Neural progenitor cell (in vitro differentiated cells): ENCODE data around the gene DMWD. TPM values are rescaled to one million over a fixed set of nuclear protein-coding genes. Genes with fewer than 3 reads are reported as not detected.
"Not testable (repeated sequence)": the region's sequence is repeated elsewhere in the genome, so short reads cannot be mapped to it uniquely, and the experiment has no call there.

Experiments used
- DNase-seq: peaks from one replicate; pipeline ENCODE4 v3.0.0-alpha.2; 2016; ENCODE audit warnings: low spot score
- H2AFZ ChIP-seq: fragments of 200-600 bp; sonication (generic); replicated peaks from 2 replicates; pipeline ENCODE4 v1.6.1; 2016; ENCODE audit warnings: antibody characterized with exemption
- H3F3A ChIP-seq: fragments of 200-600 bp; sonication (generic); 2 replicates; pipeline ENCODE4 v1.6.1; 2016; ENCODE audit warnings: antibody characterized with exemption, low read depth
- H3K27ac ChIP-seq: fragments of 200-600 bp; sonication (generic); 2 replicates; pipeline ENCODE4 v1.5.1; 2016; ENCODE audit warnings: mild to moderate bottlenecking
- H3K27me3 ChIP-seq: fragments of 200-600 bp; sonication (generic); 2 replicates; pipeline ENCODE4 v1.6.1; 2016; ENCODE audit warnings: mild to moderate bottlenecking, moderate library complexity
- H3K36me3 ChIP-seq: fragments of 200-600 bp; sonication (generic); 2 replicates; pipeline ENCODE4 v1.5.1; 2016
- H3K4me1 ChIP-seq: fragments of 200-600 bp; sonication (generic); 2 replicates; pipeline ENCODE4 v1.6.1; 2016; ENCODE audit warnings: mixed run types
- H3K4me2 ChIP-seq: fragments of 200-600 bp; sonication (generic); 2 replicates; pipeline ENCODE4 v1.6.1; 2016
- H3K4me3 ChIP-seq: fragments of 200-600 bp; sonication (generic); 2 replicates; pipeline ENCODE4 v1.5.1; 2016
- H3K79me2 ChIP-seq: fragments of 200-600 bp; sonication (generic); 2 replicates; pipeline ENCODE4 v1.6.1; 2016; ENCODE audit warnings: low read depth
- H3K9ac ChIP-seq: fragments of 200-600 bp; sonication (generic); 2 replicates; pipeline ENCODE4 v1.6.1; 2016
- H3K9me3 ChIP-seq: fragments of 200-600 bp; sonication (generic); 2 replicates; pipeline ENCODE4 v1.5.1; 2016; ENCODE audit warnings: low read depth
- H4K20me1 ChIP-seq: fragments of 200-600 bp; sonication (generic); 2 replicates; pipeline ENCODE4 v1.6.1; 2016; ENCODE audit warnings: low read depth
- H3K27ac Mint-ChIP-seq: 3 replicates; pipeline ENCODE4 v1.8.0; 2021; ENCODE audit warnings: mixed read lengths
- H3K27me3 Mint-ChIP-seq: 2 replicates; pipeline ENCODE4 v1.8.0; 2022; ENCODE audit warnings: low read depth, mild to moderate bottlenecking, inconsistent platforms, moderate library complexity, mixed read lengths; ENCODE audit not compliant: insufficient read depth
- H3K36me3 Mint-ChIP-seq: 3 replicates; pipeline ENCODE4 v1.8.0; 2021; ENCODE audit warnings: mixed read lengths
- H3K4me1 Mint-ChIP-seq: 3 replicates; pipeline ENCODE4 v1.8.0; 2021; ENCODE audit warnings: mixed read lengths
- H3K4me3 Mint-ChIP-seq: 3 replicates; pipeline ENCODE4 v1.8.0; 2021; ENCODE audit warnings: mild to moderate bottlenecking, moderate library complexity, mixed read lengths
- H3K9me3 Mint-ChIP-seq: 3 replicates; pipeline ENCODE4 v1.8.0; 2020; ENCODE audit warnings: mixed read lengths
- EZH2 ChIP-seq: fragments of 200-600 bp; sonication (generic); IDR thresholded peaks from 2 replicates; pipeline ENCODE4 v1.6.1; 2017; ENCODE audit warnings: antibody characterized with exemption, mild to moderate bottlenecking, moderate library complexity
- EZH2phosphoT487 ChIP-seq: fragments of 200-600 bp; sonication (generic); IDR thresholded peaks from 2 replicates; pipeline ENCODE4 v1.6.1; 2017; ENCODE audit warnings: antibody characterized with exemption
- total RNA-seq: library from RNA; depleted of rRNA; stranded (reverse); fragments of >200 nt; gene quantifications from 2 replicates; pipeline ENCODE4 v1.2.3, GENCODE V29; 2015; ENCODE audit warnings: low replicate concordance
- TF ChIP-seq, protein P1 (sequence below): fragments of 200-600 bp; sonication (generic); IDR thresholded peaks from 2 replicates; pipeline ENCODE4 v1.5.1; 2017; ENCODE audit warnings: antibody characterized with exemption, mild to moderate bottlenecking

DMWD gene
- total RNA-seq, 1 donor from 2014 or later, result 22.8 TPM

DNA sequence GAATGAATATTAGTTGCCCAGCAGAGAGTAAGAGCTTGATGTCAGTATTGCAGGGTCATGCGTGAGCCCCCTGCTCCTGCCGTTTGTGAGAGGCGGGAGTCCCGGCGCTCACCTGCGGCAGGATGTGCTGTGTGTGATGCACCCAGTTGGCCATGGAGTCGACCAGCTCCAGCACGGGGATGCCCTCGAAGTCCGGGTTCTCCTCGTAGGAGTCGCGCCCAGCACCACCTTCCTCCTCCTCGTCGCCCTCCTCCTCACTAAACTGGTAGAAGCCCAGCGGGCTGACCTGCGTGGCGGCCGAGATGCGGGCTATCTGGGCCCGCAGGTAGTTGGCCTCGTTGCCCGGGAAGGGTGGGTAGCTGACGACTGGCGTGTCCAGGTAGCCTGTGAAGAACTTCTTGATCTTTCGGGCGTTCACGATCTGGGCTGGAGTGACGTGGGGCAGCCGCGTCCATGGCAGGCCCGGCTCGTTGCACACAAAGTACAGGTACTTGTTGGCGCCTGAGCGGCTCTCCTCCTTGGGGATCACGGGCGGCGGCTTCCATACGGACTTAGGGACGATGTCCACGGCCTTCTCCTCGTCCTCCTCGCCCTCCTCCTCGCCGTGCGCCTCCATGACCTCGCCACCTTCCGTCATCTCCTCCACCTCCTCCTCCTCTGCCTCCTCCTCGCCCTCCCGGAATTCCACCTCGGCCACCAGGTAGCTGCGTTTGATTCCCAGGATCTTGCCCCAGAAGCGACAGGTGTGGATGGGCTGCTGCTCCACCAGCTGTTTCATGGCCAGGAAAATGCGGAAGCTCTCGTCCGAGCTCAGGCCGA, 11.7 kb upstream of the DMWD start:
- Mint-ChIP-seq H3K36me3 (no peaks in the 10 kb centered on the region), H3K4me3 (no peak overlapping the region), H3K9me3 (no peaks in the 10 kb centered on the region), H3K27ac (no peak overlapping the region), H3K27me3 (peaks cover 4% of the 10 kb centered on the region), H3K4me1 (peaks cover 13% of the 10 kb centered on the region)
- H3K9ac ChIP-seq, result no peak overlapping the region
- no peak overlapping the region for H3K4me3 ChIP-seq
- no peaks in the 10 kb centered on the region for H3K27me3 ChIP-seq
- no peak for DNase-seq
- no peaks in the 10 kb centered on the region for H3K36me3 ChIP-seq
- no peaks in the 10 kb centered on the region for H3K9me3 ChIP-seq
- H3K27ac ChIP-seq, result no peak overlapping the region
- no peak overlapping the region for H2AFZ ChIP-seq
- no peaks in the 10 kb centered on the region for H4K20me1 ChIP-seq
- H3K4me1 ChIP-seq, result peaks cover under 1% of the 10 kb centered on the region
- H3F3A ChIP-seq, result peaks cover 3% of the 10 kb centered on the region
- TF ChIP-seq EZH2, result no peak
- no peak for TF ChIP-seq EZH2phosphoT487
- TF ChIP-seq, protein P1, sequence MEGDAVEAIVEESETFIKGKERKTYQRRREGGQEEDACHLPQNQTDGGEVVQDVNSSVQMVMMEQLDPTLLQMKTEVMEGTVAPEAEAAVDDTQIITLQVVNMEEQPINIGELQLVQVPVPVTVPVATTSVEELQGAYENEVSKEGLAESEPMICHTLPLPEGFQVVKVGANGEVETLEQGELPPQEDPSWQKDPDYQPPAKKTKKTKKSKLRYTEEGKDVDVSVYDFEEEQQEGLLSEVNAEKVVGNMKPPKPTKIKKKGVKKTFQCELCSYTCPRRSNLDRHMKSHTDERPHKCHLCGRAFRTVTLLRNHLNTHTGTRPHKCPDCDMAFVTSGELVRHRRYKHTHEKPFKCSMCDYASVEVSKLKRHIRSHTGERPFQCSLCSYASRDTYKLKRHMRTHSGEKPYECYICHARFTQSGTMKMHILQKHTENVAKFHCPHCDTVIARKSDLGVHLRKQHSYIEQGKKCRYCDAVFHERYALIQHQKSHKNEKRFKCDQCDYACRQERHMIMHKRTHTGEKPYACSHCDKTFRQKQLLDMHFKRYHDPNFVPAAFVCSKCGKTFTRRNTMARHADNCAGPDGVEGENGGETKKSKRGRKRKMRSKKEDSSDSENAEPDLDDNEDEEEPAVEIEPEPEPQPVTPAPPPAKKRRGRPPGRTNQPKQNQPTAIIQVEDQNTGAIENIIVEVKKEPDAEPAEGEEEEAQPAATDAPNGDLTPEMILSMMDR, result no peak
- H3K79me2 ChIP-seq, result no peaks in the 10 kb centered on the region
- H3K4me2 ChIP-seq, result no peak overlapping the region

DNA sequence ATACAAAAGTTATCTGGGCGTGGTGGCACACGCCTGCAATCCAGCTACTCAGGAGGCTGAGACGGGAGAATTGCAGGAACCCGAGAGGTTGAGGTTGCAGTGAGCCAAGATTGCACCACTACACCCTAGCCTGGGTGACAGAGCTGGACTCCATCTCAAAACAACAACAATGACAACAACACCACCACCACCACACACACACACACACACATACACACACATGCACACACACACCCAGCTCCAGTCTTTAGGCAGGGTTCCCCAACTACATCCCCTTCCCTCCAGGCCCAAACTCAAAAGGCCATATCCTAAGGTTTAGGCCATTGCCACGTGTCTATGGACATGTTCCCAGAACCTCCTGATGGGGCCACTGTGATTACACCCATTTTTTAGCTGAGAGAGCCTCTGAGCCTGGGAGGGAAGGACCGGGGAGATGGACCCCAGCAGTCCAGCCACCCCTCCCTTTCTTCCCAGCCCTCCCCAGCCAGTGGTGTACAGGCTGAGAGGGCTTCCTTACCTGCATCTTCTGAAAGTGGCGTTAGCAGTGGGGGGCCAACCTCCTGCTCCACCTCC, 9.0 kb upstream of the DMWD start:
- Histone ChIP-seq H3K4me2 (no peak overlapping the region), H3K27me3 (no peaks in the 10 kb centered on the region), H3F3A (peaks cover 4% of the 10 kb centered on the region), H3K27ac (no peak overlapping the region), H4K20me1 (no peaks in the 10 kb centered on the region), H3K4me1 (peaks cover 4% of the 10 kb centered on the region), H3K79me2 (no peaks in the 10 kb centered on the region), H2AFZ (no peak overlapping the region), H3K36me3 (no peaks in the 10 kb centered on the region), H3K9me3 (no peaks in the 10 kb centered on the region), H3K4me3 (no peak overlapping the region), H3K9ac (no peak overlapping the region)
- H3K4me3 Mint-ChIP-seq, result peak overlapping the region; percentile 21
- H3K27me3 Mint-ChIP-seq, result peaks cover 4% of the 10 kb centered on the region
- H3K36me3 Mint-ChIP-seq, result no peaks in the 10 kb centered on the region
- H3K27ac Mint-ChIP-seq, result no peak overlapping the region
- TF ChIP-seq, protein P1, result no peak
- TF ChIP-seq EZH2phosphoT487, result no peak
- no peak for TF ChIP-seq EZH2
- peaks cover 17% of the 10 kb centered on the region for H3K4me1 Mint-ChIP-seq
- H3K9me3 Mint-ChIP-seq, result no peaks in the 10 kb centered on the region
- no peak for DNase-seq

DNA sequence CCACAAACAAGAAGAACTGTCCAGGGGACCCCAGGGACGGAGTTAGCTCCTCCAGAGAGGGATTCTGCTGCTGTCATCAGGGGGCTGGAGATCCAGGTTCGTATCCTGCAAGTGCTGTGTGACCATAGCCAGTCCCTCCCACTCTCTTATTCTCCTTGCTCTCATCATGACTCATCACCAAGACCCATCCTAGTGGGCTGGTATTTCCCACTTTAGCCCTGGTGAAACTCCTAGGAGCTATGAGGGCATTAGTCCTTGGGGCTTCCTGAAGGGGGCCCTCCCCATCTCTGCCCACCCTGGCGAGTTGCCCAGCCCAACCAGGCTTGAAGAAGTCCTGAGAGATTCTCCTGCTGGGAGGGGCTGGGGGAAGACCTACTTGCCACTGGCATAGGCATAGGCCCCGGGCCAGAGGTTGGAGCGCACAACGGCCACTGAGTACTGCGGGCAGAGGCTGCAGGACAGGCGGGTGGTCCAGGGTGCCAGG, 7.5 kb upstream of the DMWD start:
- H3K27ac Mint-ChIP-seq, result no peak overlapping the region
- Histone ChIP-seq H3K9me3 (no peaks in the 10 kb centered on the region), H4K20me1 (no peaks in the 10 kb centered on the region), H3K79me2 (no peaks in the 10 kb centered on the region), H3K27ac (no peak overlapping the region), H3K4me1 (peaks cover 4% of the 10 kb centered on the region), H2AFZ (no peak overlapping the region), H3K4me2 (no peak overlapping the region), H3F3A (peaks cover 4% of the 10 kb centered on the region), H3K4me3 (no peak overlapping the region), H3K9ac (no peak overlapping the region), H3K27me3 (no peaks in the 10 kb centered on the region), H3K36me3 (no peaks in the 10 kb centered on the region)
- no peak for DNase-seq
- peaks cover 17% of the 10 kb centered on the region for H3K4me1 Mint-ChIP-seq
- TF ChIP-seq EZH2 (no peak), EZH2phosphoT487 (no peak)
- TF ChIP-seq, protein P1, result no peak
- H3K4me3 Mint-ChIP-seq, result no peak overlapping the region
- H3K27me3 Mint-ChIP-seq, result peaks cover 6% of the 10 kb centered on the region
- H3K36me3 Mint-ChIP-seq, result no peaks in the 10 kb centered on the region
- no peaks in the 10 kb centered on the region for H3K9me3 Mint-ChIP-seq

DNA sequence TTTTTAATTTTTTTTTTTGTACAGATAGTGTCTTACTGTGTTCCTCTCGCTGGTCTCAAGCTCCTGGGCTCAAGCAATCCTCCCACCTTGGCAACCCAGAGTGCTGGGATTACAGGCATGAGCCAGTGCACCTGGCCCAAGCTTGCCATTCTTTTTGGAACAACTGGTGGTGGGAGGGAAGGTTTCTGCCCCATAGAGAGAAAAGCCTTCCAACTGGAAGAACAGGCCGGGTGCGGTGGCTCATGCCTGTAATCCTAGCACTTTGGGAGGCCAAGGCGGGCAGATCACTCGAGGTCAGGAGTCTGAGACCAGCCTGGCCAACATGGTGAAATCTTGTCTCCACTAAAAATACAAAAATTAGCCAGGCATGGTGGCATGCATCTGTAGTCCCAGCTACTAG, 6.9 kb upstream of the DMWD start:
- not testable (repeated sequence) for H3K79me2 ChIP-seq, H3K36me3 Mint-ChIP-seq

More for the DNA sequence above, 6.9 kb upstream of the DMWD start:
- not testable (repeated sequence) for H3K9ac ChIP-seq, H3K27me3 Mint-ChIP-seq, H4K20me1 ChIP-seq, DNase-seq, H3K4me3 Mint-ChIP-seq, H2AFZ ChIP-seq, H3K27ac Mint-ChIP-seq, H3K27ac ChIP-seq, H3K4me3 ChIP-seq, H3K4me2 ChIP-seq, H3F3A ChIP-seq, H3K9me3 ChIP-seq, H3K27me3 ChIP-seq, H3K4me1 ChIP-seq, H3K9me3 Mint-ChIP-seq, H3K36me3 ChIP-seq
- H3K4me1 Mint-ChIP-seq, result peaks cover 21% of the 10 kb centered on the region
